Measurements from ENCODE around the gene CGNL1.
A peak's percentile ranks its signal among the peaks of the same experiment; 100 is the strongest.

Gene CGNL1

DNA sequence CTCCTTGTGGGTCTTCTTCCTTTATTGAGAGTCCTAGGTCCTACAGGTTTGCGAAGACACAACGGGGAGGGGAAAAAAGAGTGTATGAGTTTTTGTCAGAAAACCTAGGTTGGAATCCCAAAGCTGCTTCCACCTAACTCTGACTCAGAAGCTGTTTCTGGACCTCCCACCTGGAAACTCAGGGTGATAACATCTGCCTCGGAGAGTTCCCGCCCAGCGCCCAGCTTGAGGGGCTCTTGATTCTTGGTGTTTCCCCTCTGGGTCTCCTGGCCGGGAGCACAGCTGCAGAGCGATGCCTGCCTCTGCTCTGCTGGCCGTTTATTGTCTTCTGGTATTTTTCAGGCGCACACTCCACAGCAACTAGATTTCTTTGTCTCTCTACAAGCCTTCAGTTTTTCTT, 162.5 kb downstream of the CGNL1 start:
- H3K9me3 ChIP-seq (ENCODE audit: control insufficient read depth, insufficient read depth, low read depth, low read length) = no peaks in the 10 kb centered on the region
- no peaks in the 10 kb centered on the region for H3K36me3 ChIP-seq (ENCODE audit: control insufficient read depth in 2 of 2, insufficient read depth in 1 of 2, low read length in 2 of 2)
- ChIA-PET POLR2A (no interaction called here), CTCF (no interaction called here)
- H3K4me1 ChIP-seq (ENCODE audit: control insufficient read depth, insufficient read depth, low read length) = peaks cover 2% of the 10 kb centered on the region; the same call in 1 of the 2 replicates
- H3K27ac ChIP-seq (ENCODE audit: extremely low read depth, low read depth, low read length) = no peak overlapping the region
- H3K4me3 ChIP-seq (ENCODE audit: low read depth, low read length) = no peak overlapping the region
- TF ChIP-seq ZIC2 (tag by site-specific recombination; IDR thresholded peaks at IDR 0.05) (peak; percentile 29; the same call in 1 of the 2 replicates), TCF7L2 (IDR thresholded peaks at IDR 0.05; ENCODE audit: borderline replicate concordance, low read depth, low read length) (no peak), KLF9 (tag by site-specific recombination; IDR thresholded peaks at IDR 0.05; ENCODE audit: low read depth) (no peak)

DNA sequence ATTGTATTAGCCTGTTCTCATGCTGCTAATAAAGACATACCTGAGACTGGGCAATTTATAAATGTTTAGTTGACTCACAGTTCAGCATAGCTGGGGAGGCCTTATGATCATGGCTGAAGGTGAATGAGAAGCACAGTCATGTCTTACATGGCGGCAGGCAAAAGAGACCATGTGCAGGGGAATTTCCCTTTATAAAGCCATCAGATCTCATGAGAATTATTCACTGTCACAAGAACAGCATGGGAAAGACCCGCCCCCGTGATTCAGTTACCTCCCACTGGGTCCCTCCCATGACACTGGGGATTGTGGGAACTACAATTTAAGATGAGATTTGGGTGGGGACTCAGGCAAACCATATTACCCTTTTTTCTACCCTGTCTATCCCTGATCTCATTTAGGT, 163.9 kb downstream of the CGNL1 start:
- POLR2A ChIA-PET = no interaction called here
- CTCF ChIA-PET = interaction anchor here (2.5 kb wide), 1 partner anchor 20 kb away, joined by 8 read pairs; no protein-coding TSS in a partner anchor

DNA sequence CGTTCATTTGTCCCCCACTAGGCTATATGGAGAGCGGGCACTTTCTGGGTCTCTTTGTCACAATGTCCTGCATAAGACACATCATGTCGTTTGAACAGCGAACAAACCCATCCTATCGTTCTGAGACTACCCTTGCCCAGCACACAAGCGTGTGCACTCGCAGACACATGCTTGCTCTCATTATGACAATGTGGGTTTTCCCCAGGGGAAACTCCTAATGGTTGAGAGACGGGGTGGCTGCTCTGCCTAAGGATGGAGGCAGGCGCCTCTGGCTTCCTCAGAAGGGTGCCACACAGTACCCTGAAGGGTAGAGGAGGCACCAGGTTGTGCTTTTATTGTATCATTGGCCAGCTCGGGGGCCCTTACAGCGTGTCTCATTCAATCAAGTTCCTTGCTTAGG, 164.4 kb downstream of the CGNL1 start:
- CTCF ChIA-PET = interaction anchor here (0.6 to 2.5 kb wide), 3 partner anchors 8 to 438 kb away, joined by 3 to 8 read pairs (median 4); no protein-coding TSS in a partner anchor
- TF ChIP-seq EGR2 (tag by site-specific recombination; IDR thresholded peaks at IDR 0.05; ENCODE audit: low read depth) = no peak
- Histone ChIP-seq H3K4me3 (ENCODE audit: low read depth, low read length) (no peak overlapping the region), H3K27ac (ENCODE audit: extremely low read depth, low read depth, low read length) (no peak overlapping the region), H3K4me1 (ENCODE audit: control insufficient read depth, insufficient read depth, low read length) (peaks cover 2% of the 10 kb centered on the region; the same call in 1 of the 2 replicates), H3K9me3 (ENCODE audit: control insufficient read depth, insufficient read depth, low read depth, low read length) (no peaks in the 10 kb centered on the region), H3K36me3 (ENCODE audit: control insufficient read depth in 2 of 2, insufficient read depth in 1 of 2, low read length in 2 of 2) (no peaks in the 10 kb centered on the region)
- POLR2A ChIA-PET = no interaction called here

More for the DNA sequence above, 163.9 kb downstream of the CGNL1 start:
- Histone ChIP-seq H3K4me1 (ENCODE audit: control insufficient read depth, insufficient read depth, low read length) (peaks cover 2% of the 10 kb centered on the region; the same call in 1 of the 2 replicates), H3K4me3 (ENCODE audit: low read depth, low read length) (no peak overlapping the region), H3K36me3 (ENCODE audit: control insufficient read depth in 2 of 2, insufficient read depth in 1 of 2, low read length in 2 of 2) (no peaks in the 10 kb centered on the region), H3K9me3 (ENCODE audit: control insufficient read depth, insufficient read depth, low read depth, low read length) (no peaks in the 10 kb centered on the region), H3K27ac (ENCODE audit: extremely low read depth, low read depth, low read length) (no peak overlapping the region)
- TF ChIP-seq HOXD13 (CRISPR knock-in tag; IDR thresholded peaks at IDR 0.05; ENCODE audit: borderline replicate concordance) (no peak), ZNF132 (tag by site-specific recombination; IDR thresholded peaks at IDR 0.05; ENCODE audit: borderline replicate concordance) (no peak), ZNF184 (tag by site-specific recombination; IDR thresholded peaks at IDR 0.05) (no peak), ZNF654 (tag by site-specific recombination; IDR thresholded peaks at IDR 0.05; ENCODE audit: low read depth) (no peak)

DNA sequence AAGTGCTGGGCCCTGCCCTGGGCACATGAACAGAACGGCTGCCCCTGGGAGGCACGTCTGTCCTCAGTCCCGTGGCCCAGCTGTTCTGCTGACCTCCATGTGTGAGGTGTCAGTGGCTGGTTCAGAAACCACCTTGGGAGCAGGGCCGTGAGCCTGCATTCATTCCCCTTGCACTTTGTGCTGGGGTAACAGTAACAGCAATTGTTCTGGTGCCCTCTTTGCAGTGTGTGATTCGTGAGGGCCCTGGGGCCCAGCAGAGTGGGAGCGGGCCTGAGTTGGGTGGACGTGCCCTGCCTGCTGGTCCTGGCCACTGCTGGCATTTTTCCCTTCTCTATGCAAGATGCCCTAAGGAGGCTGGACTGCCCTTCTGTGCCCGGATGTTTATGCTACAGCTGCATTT, 165.0 kb downstream of the CGNL1 start:
- CTCF ChIA-PET = interaction anchor here (0.6 to 2.5 kb wide), 13 partner anchors 7 to 438 kb away, joined by 3 to 25 read pairs (median 5); no protein-coding TSS in a partner anchor
- no peak for TF ChIP-seq ZIC2 (tag by site-specific recombination; IDR thresholded peaks at IDR 0.05)
- no peak for TF ChIP-seq ZNF561 (tag by site-specific recombination; IDR thresholded peaks at IDR 0.05; ENCODE audit: borderline replicate concordance)
- no peak for TF ChIP-seq ZBTB1 (tag by site-specific recombination; IDR thresholded peaks at IDR 0.05)
- TF ChIP-seq ZNF529 (tag by site-specific recombination; IDR thresholded peaks at IDR 0.05; ENCODE audit: insufficient replicate concordance) = no peak
- H3K9me3 ChIP-seq (ENCODE audit: control insufficient read depth, insufficient read depth, low read depth, low read length) = no peaks in the 10 kb centered on the region
- no peaks in the 10 kb centered on the region for H3K36me3 ChIP-seq (ENCODE audit: control insufficient read depth in 2 of 2, insufficient read depth in 1 of 2, low read length in 2 of 2)
- no peak overlapping the region for H3K27ac ChIP-seq (ENCODE audit: extremely low read depth, low read depth, low read length)
- POLR2A ChIA-PET = no interaction called here
- H3K4me3 ChIP-seq (ENCODE audit: low read depth, low read length) = no peak overlapping the region
- H3K4me1 ChIP-seq (ENCODE audit: control insufficient read depth, insufficient read depth, low read length) = peaks cover 2% of the 10 kb centered on the region; the same call in 1 of the 2 replicates

DNA sequence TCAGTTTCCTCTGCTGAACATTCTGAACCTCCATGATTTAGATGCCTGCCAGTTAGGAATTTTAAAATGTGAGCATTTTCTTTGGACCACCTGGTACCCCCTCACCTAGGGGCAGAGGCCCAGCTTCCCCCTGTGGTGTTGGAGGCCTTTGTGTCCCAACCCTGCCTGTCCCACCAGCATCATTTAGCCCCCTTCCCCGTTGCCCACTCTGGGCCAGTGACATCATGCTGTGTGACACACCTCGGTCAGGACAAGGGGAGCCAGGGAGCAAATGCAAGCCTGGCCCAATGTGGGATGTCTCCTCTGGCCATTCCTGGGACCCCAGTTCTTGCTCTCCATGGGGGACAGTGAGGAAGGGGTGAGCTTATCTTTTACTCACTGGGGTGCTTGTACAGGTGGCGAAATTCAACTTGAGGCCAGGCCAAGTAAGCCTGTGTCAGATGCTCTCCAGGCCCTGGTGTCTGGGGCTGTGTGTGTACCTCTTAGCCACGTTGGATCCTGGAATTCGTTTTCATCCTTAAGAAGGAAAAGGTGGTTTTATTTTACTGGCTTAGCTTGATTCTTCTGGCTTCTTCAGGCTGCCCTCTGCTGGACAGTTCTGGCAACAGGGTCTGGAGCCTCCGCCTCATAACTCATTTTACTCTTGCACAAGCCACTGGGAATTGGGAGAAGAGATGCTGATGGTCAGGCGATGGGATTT, 165.7 kb downstream of the CGNL1 start:
- Histone ChIP-seq H3K4me3 (ENCODE audit: low read depth, low read length) (no peak overlapping the region), H3K9me3 (ENCODE audit: control insufficient read depth, insufficient read depth, low read depth, low read length) (no peaks in the 10 kb centered on the region), H3K4me1 (ENCODE audit: control insufficient read depth, insufficient read depth, low read length) (peaks cover 2% of the 10 kb centered on the region; the same call in 1 of the 2 replicates), H3K27ac (ENCODE audit: extremely low read depth, low read depth, low read length) (no peak overlapping the region), H3K36me3 (ENCODE audit: control insufficient read depth in 2 of 2, insufficient read depth in 1 of 2, low read length in 2 of 2) (no peaks in the 10 kb centered on the region)
- TF ChIP-seq ZNF654 (tag by site-specific recombination; IDR thresholded peaks at IDR 0.05; ENCODE audit: low read depth) = peak; percentile 38
- TF ChIP-seq, protein P1, sequence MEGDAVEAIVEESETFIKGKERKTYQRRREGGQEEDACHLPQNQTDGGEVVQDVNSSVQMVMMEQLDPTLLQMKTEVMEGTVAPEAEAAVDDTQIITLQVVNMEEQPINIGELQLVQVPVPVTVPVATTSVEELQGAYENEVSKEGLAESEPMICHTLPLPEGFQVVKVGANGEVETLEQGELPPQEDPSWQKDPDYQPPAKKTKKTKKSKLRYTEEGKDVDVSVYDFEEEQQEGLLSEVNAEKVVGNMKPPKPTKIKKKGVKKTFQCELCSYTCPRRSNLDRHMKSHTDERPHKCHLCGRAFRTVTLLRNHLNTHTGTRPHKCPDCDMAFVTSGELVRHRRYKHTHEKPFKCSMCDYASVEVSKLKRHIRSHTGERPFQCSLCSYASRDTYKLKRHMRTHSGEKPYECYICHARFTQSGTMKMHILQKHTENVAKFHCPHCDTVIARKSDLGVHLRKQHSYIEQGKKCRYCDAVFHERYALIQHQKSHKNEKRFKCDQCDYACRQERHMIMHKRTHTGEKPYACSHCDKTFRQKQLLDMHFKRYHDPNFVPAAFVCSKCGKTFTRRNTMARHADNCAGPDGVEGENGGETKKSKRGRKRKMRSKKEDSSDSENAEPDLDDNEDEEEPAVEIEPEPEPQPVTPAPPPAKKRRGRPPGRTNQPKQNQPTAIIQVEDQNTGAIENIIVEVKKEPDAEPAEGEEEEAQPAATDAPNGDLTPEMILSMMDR (tag by site-specific recombination; IDR thresholded peaks at IDR 0.05) = peak; percentile 14; the same call in 1 of the 2 replicates
- TF ChIP-seq ZNF473 (tag by site-specific recombination; IDR thresholded peaks at IDR 0.05) = no peak
- ChIA-PET POLR2A (no interaction called here), CTCF (interaction anchor here (0.5 to 2.5 kb wide), 23 partner anchors 8 to 808 kb away, joined by 3 to 25 read pairs (median 4); no protein-coding TSS in a partner anchor)
